ENCODE results near the gene SCAMP3. TPM values are rescaled to one million over a fixed set of nuclear protein-coding genes. Genes with fewer than 3 reads are reported as not detected.
"Not testable (repeated sequence)": the region's sequence is repeated elsewhere in the genome, so short reads cannot be mapped to it uniquely, and the experiment has no call there.

Gene SCAMP3
- total RNA-seq, 1 experiment from 2014 or later: 64.2 TPM

DNA sequence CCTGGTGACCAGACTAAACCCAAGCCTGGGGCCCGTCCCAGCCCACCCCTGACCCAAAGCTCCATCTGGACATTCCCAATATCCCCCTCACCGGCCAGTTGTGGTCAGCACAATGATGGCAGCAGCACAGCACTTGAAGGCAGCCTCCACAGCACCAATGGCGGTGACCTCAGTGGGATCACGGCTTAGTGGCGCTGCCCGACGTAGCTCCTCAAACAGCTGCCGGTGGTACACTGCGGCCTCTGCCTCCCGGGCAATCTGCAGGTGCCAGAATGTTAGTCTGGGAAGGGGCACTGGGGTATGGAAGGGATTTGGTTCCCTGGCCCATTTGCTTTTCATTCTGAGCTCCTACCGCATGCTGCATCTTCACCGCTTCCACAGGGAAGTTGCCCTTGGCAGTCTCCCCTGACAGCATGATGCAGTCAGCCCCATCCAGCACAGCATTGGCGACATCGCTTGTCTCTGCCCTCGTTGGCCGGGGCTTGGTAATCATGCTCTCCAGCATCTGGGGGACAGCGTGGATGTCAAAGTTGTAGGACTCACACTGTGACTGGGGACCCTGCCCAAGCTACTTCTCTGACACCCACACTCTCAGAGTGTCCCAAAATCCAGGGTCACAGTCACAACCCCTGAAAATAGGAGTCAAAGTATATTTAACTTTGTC lies 31.1 kb upstream of the SCAMP3 start (continued):
- TF ChIP-seq ZNF274 (IDR thresholded peaks at IDR 0.05; ENCODE audit: low read depth, low read length) (no peak), EGR1 (IDR thresholded peaks at IDR 0.05; ENCODE audit: low read depth) (no peak), ZFX (IDR thresholded peaks at IDR 0.05) (no peak), RAD21 (IDR thresholded peaks at IDR 0.05; ENCODE audit: low read depth) (no peak), EZH2phosphoT487 (IDR thresholded peaks at IDR 0.05; ENCODE audit: borderline replicate concordance) (no peak), POLR2AphosphoS5 (IDR thresholded peaks at IDR 0.05; ENCODE audit: low read depth, low read length) (no peak), ELF1 (IDR thresholded peaks at IDR 0.05; ENCODE audit: borderline replicate concordance, low read depth) (no peak), CEBPB (IDR thresholded peaks at IDR 0.05; ENCODE audit: low read depth) (no peak)
- TF ChIP-seq, protein P1, sequence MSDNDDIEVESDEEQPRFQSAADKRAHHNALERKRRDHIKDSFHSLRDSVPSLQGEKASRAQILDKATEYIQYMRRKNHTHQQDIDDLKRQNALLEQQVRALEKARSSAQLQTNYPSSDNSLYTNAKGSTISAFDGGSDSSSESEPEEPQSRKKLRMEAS (IDR thresholded peaks at IDR 0.05): no peak

- BruUV-seq (replicated peaks); intact Hi-C loops (cut with micrococcal nuclease); DNase-seq (ENCODE audit: low read depth, low spot score); H3K9ac ChIP-seq (ENCODE audit: low read length); CTCF ChIA-PET; H4K20me1 ChIP-seq (ENCODE audit: insufficient read depth); H3K27me3 ChIP-seq (ENCODE audit: insufficient read depth, low read length); H3K9me2 ChIP-seq (ENCODE audit: insufficient read depth); H3K36me3 ChIP-seq (ENCODE audit: control insufficient read depth in 1 of 2, insufficient read depth in 2 of 2, low read length in 2 of 2); H3K4me3 ChIP-seq (replicated peaks in 1 of 2; ENCODE audit: low read depth in 1 of 2, low read length in 2 of 2); H3K79me2 ChIP-seq (ENCODE audit: insufficient read depth, low read length); POLR2A ChIA-PET; H3K9me3 ChIP-seq (ENCODE audit: control insufficient read depth in 1 of 2, insufficient read depth in 1 of 2, low read depth in 1 of 2, low read length in 2 of 2); RAD21 ChIA-PET (ENCODE audit: low non-redundant PET in 1 of 2, low total read pairs in 2 of 2, uncharacterized antibody in 2 of 2, unreplicated experiment in 2 of 2); H3K27ac ChIP-seq (ENCODE audit: low read depth, low read length); H3K4me2 ChIP-seq (ENCODE audit: low read length); H3K4me1 ChIP-seq (ENCODE audit: control insufficient read depth in 1 of 2, insufficient read depth in 2 of 2, low read length in 2 of 2); ATAC-seq; H2AFZ ChIP-seq (ENCODE audit: low read depth, low read length, poor library complexity, severe bottlenecking): not testable (repeated sequence)
Observed at GRCh38 chr1:155291006-155291405, 28.8 kb upstream of the SCAMP3 start.
